K562 (cell line): ENCODE data around the gene MEX3D. TPM values are rescaled to one million over a fixed set of nuclear protein-coding genes. Genes with fewer than 3 reads are reported as not detected.
A peak's percentile ranks its signal among the peaks of the same experiment; 100 is the strongest.

Experiments used
- ATF3 ChIP-seq, 2 experiments: fragments of 450-650 bp in 1 of 2; sonication (generic) in 1 of 2; formaldehyde crosslinking in 1 of 2; IDR thresholded peaks in 1 of 2; conservative IDR thresholded peaks in 1 of 2; 2 replicates each; pipeline versions ENCODE4 v1.6.1 to v1.8.1; 2016 to 2023; ENCODE audit warnings: mild to moderate bottlenecking in 2 of 2, moderate library complexity in 2 of 2, inconsistent platforms in 1 of 2, missing genetic modification reagents in 1 of 2
- C11orf30 ChIP-seq: fragments of 450-650 bp; IDR thresholded peaks from 2 replicates; pipeline ENCODE4 v1.6.1; 2016; ENCODE audit warnings: low read depth, mild to moderate bottlenecking
- CTCF ChIP-seq, 3 experiments: IDR thresholded peaks in 2 of 3; conservative IDR thresholded peaks in 1 of 3; 2 replicates each; pipeline ENCODE4 v1.5.1; 2011 to 2012; ENCODE audit warnings: low read length in 3 of 3, mild to moderate bottlenecking in 3 of 3, control low read depth in 2 of 3, improper control_type of control experiment in 1 of 3, inconsistent platforms in 1 of 3, low read depth in 1 of 3, mixed read lengths in 1 of 3, moderate library complexity in 1 of 3; ENCODE audit not compliant: insufficient read depth in 2 of 3
- EP400 ChIP-seq: fragments of 450-650 bp; IDR thresholded peaks from 2 replicates; pipeline ENCODE4 v1.6.1; 2017; ENCODE audit warnings: antibody characterized with exemption, mild to moderate bottlenecking, moderate library complexity
- ETV1 ChIP-seq: fragments of 450-650 bp; conservative IDR thresholded peaks from 2 replicates; pipeline ENCODE4 v1.6.1; 2016; ENCODE audit warnings: missing genetic modification characterization, control low read depth, low read depth, missing compliant biosample characterization
- FOXA3 ChIP-seq, 2 experiments: fragments of 450-650 bp in 1 of 2; sonication (generic) in 1 of 2; formaldehyde crosslinking; IDR thresholded peaks in 1 of 2; conservative IDR thresholded peaks in 1 of 2; 2 replicates each; pipeline versions ENCODE4 v1.4.0 to v1.8.0; 2020 to 2022; ENCODE audit warnings: mild to moderate bottlenecking in 2 of 2, missing genetic modification reagents in 1 of 2
- HDAC2 ChIP-seq: fragments of 450-650 bp; IDR thresholded peaks from 2 replicates; pipeline ENCODE4 v1.6.1; 2016; ENCODE audit warnings: mild to moderate bottlenecking
- MEF2A ChIP-seq: IDR thresholded peaks from 2 replicates; pipeline ENCODE4 v1.6.1; 2011; ENCODE audit warnings: low read depth, mild to moderate bottlenecking, low read length, moderate library complexity; ENCODE audit not compliant: control insufficient read depth
- NFE2 ChIP-seq: IDR thresholded peaks from 2 replicates; pipeline ENCODE4 v1.6.1; 2014; ENCODE audit warnings: antibody characterized with exemption, low read depth
- RBM25 ChIP-seq: fragments of 200-400 bp; formaldehyde crosslinking; IDR thresholded peaks from 2 replicates; pipeline ENCODE4 v1.6.1; 2018; ENCODE audit warnings: low read length, low read depth, moderate library complexity; ENCODE audit not compliant: severe bottlenecking
- XRCC3 ChIP-seq: fragments of 450-650 bp; IDR thresholded peaks from 2 replicates; pipeline ENCODE4 v1.6.1; 2017; ENCODE audit warnings: mild to moderate bottlenecking, moderate library complexity
- ZNF592 ChIP-seq: fragments of 450-650 bp; IDR thresholded peaks from 2 replicates; pipeline ENCODE4 v1.6.1; 2017; ENCODE audit warnings: antibody characterized with exemption, mild to moderate bottlenecking
- ZNF75A ChIP-seq: fragments of 450-650 bp; formaldehyde crosslinking; IDR thresholded peaks from 2 replicates; pipeline ENCODE4 v1.4.0; 2020; ENCODE audit warnings: mild to moderate bottlenecking
- ZSCAN32 ChIP-seq: fragments of 450-650 bp; formaldehyde crosslinking; IDR thresholded peaks from 2 replicates; pipeline ENCODE4 v1.4.0; 2020; ENCODE audit warnings: mild to moderate bottlenecking, moderate library complexity
- polyA plus RNA-seq, 8 experiments: library from polyadenylated mRNA; depleted of rRNA in 4 of 8; stranded (reverse) in 5 of 8; unstranded in 3 of 8; fragments of >200 nt; fragmentation: Nextera tagmentation in 2 of 8; fragmentation: Illumina TruSeq in 1 of 8; extraction: Ambion mirVana in 2 of 8; extraction: Trizol in 1 of 8; gene quantifications; 2 replicates each; pipeline versions ENCODE4 v1.2.1 to v1.2.3, GENCODE V29; 2011 to 2014; ENCODE audit warnings: inconsistent platforms in 1 of 8, missing spikeins in 1 of 8
- total RNA-seq, 7 experiments: library from RNA; depleted of rRNA in 6 of 7; stranded (reverse); fragments of >200 nt in 6 of 7; fragmentation: Illumina TruSeq in 2 of 7; extraction: Trizol in 2 of 7; gene quantifications; 2 replicates each; pipeline versions ENCODE4 v1.2.1 to v1.2.3, GENCODE V29; 2011 to 2021; ENCODE audit warnings: low replicate concordance in 1 of 7

Gene MEX3D
- total and polyA plus RNA-seq, 9 of the 15 experiments (the other 6 are each of a cell fraction or from before 2014, with no cell fraction given): 1.7 to 39.3 (median 5.7) TPM

GRCh38 chr19:1601613-1602064, 33.5 kb upstream of the MEX3D start (continued):
- TF ChIP-seq FOXA3 (CRISPR knock-in tag; conservative IDR thresholded peaks at IDR 0.05 in 1 of 2, IDR thresholded peaks at IDR 0.05 in 1 of 2) (0 out of 4 replicates have a peak, but pooled peaks of 1 of the 2 experiments have one; percentile 70), EP400 (0 out of 2 replicates have a peak, but pooled peaks have one; percentile 47), ZSCAN32 (CRISPR knock-in tag) (no peak), ATF3 (IDR thresholded peaks at IDR 0.05) (peak; percentile 27; the same call in 1 of the 2 replicates), ATF3 (CRISPR knock-in tag; conservative IDR thresholded peaks at IDR 0.05) (no peak), C11orf30 (peak; percentile 33; the same call in 1 of the 2 replicates), CTCF (IDR thresholded peaks at IDR 0.05 in 2 of 3, conservative IDR thresholded peaks at IDR 0.05 in 1 of 3; ENCODE audit: insufficient read depth in 2 of 3, low read depth in 1 of 3, low read length in 3 of 3) (peak; percentile 47 to 77 (median 64)), XRCC3 (no peak), NFE2 (peak; percentile 62), ETV1 (tag) (peak; percentile 55; the same call in 1 of the 2 replicates), RBM25 (peak; percentile 31), ZNF75A (no peak), HDAC2 (peak; percentile 79), ZNF592 (peak; percentile 39; the same call in 1 of the 2 replicates), MEF2A (peak; percentile 55; the same call in 1 of the 2 replicates)
